B cell (primary cell): Measurements from ENCODE around the gene PRAMEF12. TPM values are rescaled to one million over a fixed set of nuclear protein-coding genes. Genes with fewer than 3 reads are reported as not detected.
"Not testable (repeated sequence)": the region's sequence is repeated elsewhere in the genome, so short reads cannot be mapped to it uniquely, and the experiment has no call there.

Experiments used
- ATAC-seq: fragments of 200-7000 bp; cut with Tn5 transposase; one replicate; pipeline ENCODE4 v1.10.0; 2021; ENCODE audit warnings: low read depth, mild to moderate bottlenecking, moderate number of reproducible peaks, moderate library complexity
- CTCF ChIA-PET: fragments of 350-600 bp; sonication (Branson Sonifier 250); formaldehyde crosslinking; loops from one replicate; lab custom pipeline; 2021; ENCODE audit warnings: antibody characterized with exemption, inconsistent platforms; lab: Charles Lee
- POLR2A ChIA-PET: fragments of 350-600 bp; sonication (Branson Sonifier 250); formaldehyde crosslinking; loops from one replicate; lab custom pipeline; 2021; ENCODE audit warnings: antibody characterized with exemption; lab: Charles Lee
- DNase-seq: peaks from one replicate; pipeline ENCODE4 v3.0.0; 2013
- H2AFZ ChIP-seq: 2 replicates; pipeline ENCODE4 v1.6.1; 2012; ENCODE audit warnings: mild to moderate bottlenecking, low read depth, low read length; ENCODE audit not compliant: insufficient read depth, poor library complexity, severe bottlenecking
- H3K27ac ChIP-seq, 2 donors: 1 replicate in 1 of 2; 2 replicates in 1 of 2; pipeline ENCODE4 v1.5.1; 2012 to 2013; ENCODE audit warnings: low read length in 2 of 2, mild to moderate bottlenecking in 2 of 2, moderate library complexity in 1 of 2
- H3K27me3 ChIP-seq, 4 experiments: fragments of 200-600 bp in 1 of 4; sonication (generic) in 1 of 4; replicated peaks in 1 of 4; 1 replicate in 2 of 4; 2 replicates in 2 of 4; pipeline versions ENCODE4 v1.6.1 to v1.7.0; 2013 to 2016; ENCODE audit warnings: low read length in 3 of 4, mild to moderate bottlenecking in 2 of 4, mixed read lengths in 1 of 4, moderate library complexity in 1 of 4; ENCODE audit not compliant: insufficient read depth in 4 of 4, control insufficient read depth in 3 of 4; ENCODE audit errors: control extremely low read depth in 1 of 4
- H3K36me3 ChIP-seq, 2 experiments: replicated peaks in 1 of 2; 1 replicate in 1 of 2; 2 replicates in 1 of 2; pipeline versions ENCODE4 v1.6.1 to v1.7.1; 2013; ENCODE audit warnings: low read length in 1 of 2; ENCODE audit not compliant: insufficient read depth in 2 of 2, control insufficient read depth in 1 of 2; ENCODE audit errors: control extremely low read depth in 1 of 2, extremely low read depth in 1 of 2
- H3K4me1 ChIP-seq, 2 donors: fragments of 200-600 bp in 1 of 2; sonication (generic) in 1 of 2; 1 replicate in 1 of 2; 2 replicates in 1 of 2; pipeline versions ENCODE4 v1.5.1 to v1.6.1; 2013 to 2017; ENCODE audit warnings: low read length in 2 of 2; ENCODE audit not compliant: control insufficient read depth in 2 of 2, insufficient read depth in 2 of 2
- H3K4me2 ChIP-seq: replicated peaks from 2 replicates; pipeline ENCODE3; 2012; ENCODE audit warnings: mild to moderate bottlenecking, low read depth, low read length; ENCODE audit not compliant: poor library complexity, severe bottlenecking
- H3K4me3 ChIP-seq, 5 experiments: fragments of 200-600 bp in 1 of 5; sonication (generic) in 1 of 5; 1 replicate in 3 of 5; 2 replicates in 2 of 5; pipeline versions ENCODE4 v1.5.1 to v1.7.0; 2011 to 2016; ENCODE audit warnings: low read length in 4 of 5, mild to moderate bottlenecking in 4 of 5, low read depth in 2 of 5, control low read depth in 1 of 5, moderate library complexity in 1 of 5; ENCODE audit not compliant: insufficient read depth in 1 of 5; ENCODE audit errors: control extremely low read depth in 1 of 5, extremely low read depth in 1 of 5
- H3K79me2 ChIP-seq: fragments of 200-600 bp; sonication (generic); one replicate; pipeline ENCODE4 v1.6.0; 2016; ENCODE audit warnings: low read length; ENCODE audit not compliant: control insufficient read depth, insufficient read depth
- H3K9ac ChIP-seq: fragments of 200-600 bp; sonication (generic); 2 replicates; pipeline ENCODE4 v1.6.1; 2017; ENCODE audit warnings: mild to moderate bottlenecking, low read length, moderate library complexity
- H3K9me3 ChIP-seq, 3 donors: one replicate each; pipeline versions ENCODE4 v1.6.1 to v1.7.1; 2013; ENCODE audit warnings: low read length in 2 of 3; ENCODE audit not compliant: control insufficient read depth in 2 of 3, insufficient read depth in 1 of 3; ENCODE audit errors: control extremely low read depth in 1 of 3
- H4K20me1 ChIP-seq: 2 replicates; pipeline ENCODE4 v1.6.0; 2012; ENCODE audit warnings: mild to moderate bottlenecking, low read length; ENCODE audit not compliant: insufficient read depth, control insufficient read depth, poor library complexity, severe bottlenecking
- H3K27ac Mint-ChIP-seq: one replicate; pipeline ENCODE4 v1.8.0; 2021; ENCODE audit warnings: mixed read lengths
- H3K27me3 Mint-ChIP-seq: one replicate; pipeline ENCODE4 v1.8.0; 2021; ENCODE audit warnings: mixed read lengths
- H3K4me1 Mint-ChIP-seq: one replicate; pipeline ENCODE4 v1.8.0; 2021; ENCODE audit warnings: mixed read lengths
- H3K4me3 Mint-ChIP-seq: one replicate; pipeline ENCODE4 v1.8.0; 2021; ENCODE audit warnings: mixed read lengths
- H3K9me3 Mint-ChIP-seq: one replicate; pipeline ENCODE4 v1.8.0; 2022; ENCODE audit warnings: mixed read lengths; ENCODE audit not compliant: insufficient read depth
- WGBS: methylation state at CpG from one replicate; pipeline ENCODE4 v1.1.5; 2013; ENCODE audit warnings: missing lambda C conversion rate; ENCODE audit not compliant: insufficient coverage; 5-methylcytosine and 5-hydroxymethylcytosine counted together
- intact Hi-C: fragments of 100-400 bp; cut with micrococcal nuclease; formaldehyde crosslinking; loops from one replicate; pipeline ENCODE4 v1.10.0; 2022
- polyA plus RNA-seq: library from polyadenylated mRNA; depleted of rRNA; stranded (reverse); fragments of >200 nt; gene quantifications from 2 replicates; pipeline ENCODE4 v1.2.3, GENCODE V29; 2012
- total RNA-seq, 2 donors: library from RNA; stranded (reverse); fragments of 120-200 nt in 1 of 2; gene quantifications; 1 replicate in 1 of 2; 2 replicates in 1 of 2; pipeline versions ENCODE4 v1.2.3 to v1.2.4, GENCODE V29; 2013 to 2022

The PRAMEF12 gene
- total and polyA plus RNA-seq, 2 donors (not counting 1 experiment from before 2014, with no cell fraction given), result not detected

DNA sequence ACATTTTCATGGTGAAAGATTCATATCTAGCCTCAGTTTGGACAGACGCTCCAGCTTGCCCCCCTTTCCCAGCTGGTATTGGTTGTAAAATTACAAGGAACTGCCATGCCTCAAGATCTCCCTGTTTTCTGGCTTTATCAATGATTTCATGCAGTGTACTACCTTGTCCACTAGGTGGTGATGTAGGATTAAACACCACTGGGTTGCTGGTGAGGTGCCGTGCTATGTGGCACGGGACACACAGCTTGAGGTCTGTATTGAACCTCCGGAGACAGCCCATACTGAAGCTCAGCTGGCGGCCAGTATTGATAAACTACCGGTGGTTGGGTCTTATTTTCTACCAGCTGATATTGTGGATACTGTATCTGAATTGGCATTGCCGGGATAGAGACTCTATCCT lies 10.2 kb downstream of the PRAMEF12 start:
- H3K4me1 Mint-ChIP-seq, H3K4me2 ChIP-seq, H3K36me3 ChIP-seq, H3K4me3 ChIP-seq, POLR2A ChIA-PET, H3K4me1 ChIP-seq, H3K27me3 ChIP-seq, H3K79me2 ChIP-seq, H3K4me3 Mint-ChIP-seq, H3K9ac ChIP-seq, ATAC-seq, H2AFZ ChIP-seq, H4K20me1 ChIP-seq, H3K27ac ChIP-seq, DNase-seq, CTCF ChIA-PET, H3K27ac Mint-ChIP-seq, H3K9me3 Mint-ChIP-seq, intact Hi-C loops: not testable (repeated sequence)
- peaks cover 10% of the 10 kb centered on the region for H3K27me3 Mint-ChIP-seq
- WGBS, result 38% methylated on average over 3 of the region's 7 CpGs
- H3K9me3 ChIP-seq, result peaks cover 0 to 23% (median 3%) of the 10 kb centered on the region in 3 donors

- H3K27ac ChIP-seq, ATAC-seq, H3K27me3 Mint-ChIP-seq, H3K79me2 ChIP-seq, POLR2A ChIA-PET, H3K4me3 ChIP-seq, intact Hi-C loops, H3K27ac Mint-ChIP-seq, H4K20me1 ChIP-seq, DNase-seq, H3K9ac ChIP-seq, H3K9me3 Mint-ChIP-seq, H3K27me3 ChIP-seq, H2AFZ ChIP-seq, H3K4me3 Mint-ChIP-seq, H3K4me1 ChIP-seq, H3K4me2 ChIP-seq, H3K36me3 ChIP-seq, H3K4me1 Mint-ChIP-seq, CTCF ChIA-PET: not testable (repeated sequence)
- peaks cover 0 to 23% (median 3%) of the 10 kb centered on the region in 3 donors for H3K9me3 ChIP-seq
- WGBS, result 90% methylated on average over 3 of the region's 8 CpGs
These were observed 11.2 kb downstream of the PRAMEF12 start for GRCh38 chr1:12784729-12785128.

GRCh38 chr1:12791097-12791496 lies 17.6 kb downstream of the PRAMEF12 start, which contains the start of gene PRAMEF1:
TSS of gene PRAMEF1 (plus strand) at chr1:12791397. CDS start at chr1:12793228, 1,831 bp downstream.
- H3K27ac Mint-ChIP-seq, H3K9me3 ChIP-seq, H3K27ac ChIP-seq, H3K36me3 ChIP-seq, H2AFZ ChIP-seq, H3K79me2 ChIP-seq, H3K4me1 ChIP-seq, H3K4me2 ChIP-seq, H3K9me3 Mint-ChIP-seq, H3K4me1 Mint-ChIP-seq, CTCF ChIA-PET, ATAC-seq, DNase-seq, H3K4me3 Mint-ChIP-seq, H3K9ac ChIP-seq, H3K4me3 ChIP-seq, H3K27me3 ChIP-seq, intact Hi-C loops, H3K27me3 Mint-ChIP-seq, H4K20me1 ChIP-seq, POLR2A ChIA-PET: not testable (repeated sequence)
- no CpG with 5 or more reads among the region's 5 CpGs for WGBS
